ENCODE results near the gene GRIK3.

GRIK3 gene

GRCh38 chr1:37073152-37073853 lies 39.0 kb upstream of the GRIK3 start:
- Histone ChIP-seq H3F3A (ENCODE audit: control insufficient read depth, insufficient read depth) (no peaks in the 10 kb centered on the region), H3K79me2 (ENCODE audit: control insufficient read depth, low read length) (no peaks in the 10 kb centered on the region), H3K36me3 (ENCODE audit: control insufficient read depth, low read length) (no peaks in the 10 kb centered on the region), H3K4me3 (ENCODE audit: low read length) (no peak overlapping the region), H3K9me3 (ENCODE audit: control insufficient read depth, insufficient read depth, low read length) (no peaks in the 10 kb centered on the region), H3K9me2 (replicated peaks; ENCODE audit: control insufficient read depth, low read length) (no peaks in the 10 kb centered on the region), H3K27ac (ENCODE audit: low read depth, low read length) (no peak overlapping the region), H3K4me2 (ENCODE audit: low read length) (no peak overlapping the region), H3K4me1 (ENCODE audit: control insufficient read depth, low read length) (no peaks in the 10 kb centered on the region), H4K20me1 (ENCODE audit: control insufficient read depth, insufficient read depth, low read depth, low read length) (no peaks in the 10 kb centered on the region), H3K27me3 (ENCODE audit: control insufficient read depth, low read length) (peaks cover 8% of the 10 kb centered on the region; the same call in 1 of the 2 replicates)
- TF ChIP-seq EZH2phosphoT487 (IDR thresholded peaks at IDR 0.05; ENCODE audit: borderline replicate concordance, low read length) = no peak
- TF ChIP-seq, protein P1, sequence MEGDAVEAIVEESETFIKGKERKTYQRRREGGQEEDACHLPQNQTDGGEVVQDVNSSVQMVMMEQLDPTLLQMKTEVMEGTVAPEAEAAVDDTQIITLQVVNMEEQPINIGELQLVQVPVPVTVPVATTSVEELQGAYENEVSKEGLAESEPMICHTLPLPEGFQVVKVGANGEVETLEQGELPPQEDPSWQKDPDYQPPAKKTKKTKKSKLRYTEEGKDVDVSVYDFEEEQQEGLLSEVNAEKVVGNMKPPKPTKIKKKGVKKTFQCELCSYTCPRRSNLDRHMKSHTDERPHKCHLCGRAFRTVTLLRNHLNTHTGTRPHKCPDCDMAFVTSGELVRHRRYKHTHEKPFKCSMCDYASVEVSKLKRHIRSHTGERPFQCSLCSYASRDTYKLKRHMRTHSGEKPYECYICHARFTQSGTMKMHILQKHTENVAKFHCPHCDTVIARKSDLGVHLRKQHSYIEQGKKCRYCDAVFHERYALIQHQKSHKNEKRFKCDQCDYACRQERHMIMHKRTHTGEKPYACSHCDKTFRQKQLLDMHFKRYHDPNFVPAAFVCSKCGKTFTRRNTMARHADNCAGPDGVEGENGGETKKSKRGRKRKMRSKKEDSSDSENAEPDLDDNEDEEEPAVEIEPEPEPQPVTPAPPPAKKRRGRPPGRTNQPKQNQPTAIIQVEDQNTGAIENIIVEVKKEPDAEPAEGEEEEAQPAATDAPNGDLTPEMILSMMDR (IDR thresholded peaks at IDR 0.05; ENCODE audit: low read depth, low read length, poor library complexity, severe bottlenecking) = no peak

- no peaks in the 10 kb centered on the region for H4K20me1 ChIP-seq (ENCODE audit: control insufficient read depth, insufficient read depth, low read depth, low read length)
- no peak overlapping the region for H3K4me2 ChIP-seq (ENCODE audit: low read length)
- no peaks in the 10 kb centered on the region for H3K9me2 ChIP-seq (replicated peaks; ENCODE audit: control insufficient read depth, low read length)
- no peaks in the 10 kb centered on the region for H3K79me2 ChIP-seq (ENCODE audit: control insufficient read depth, low read length)
- H3K27ac ChIP-seq (ENCODE audit: low read depth, low read length) = no peak overlapping the region
- H3F3A ChIP-seq (ENCODE audit: control insufficient read depth, insufficient read depth) = no peaks in the 10 kb centered on the region
- H3K36me3 ChIP-seq (ENCODE audit: control insufficient read depth, low read length) = no peaks in the 10 kb centered on the region
- no peaks in the 10 kb centered on the region for H3K4me1 ChIP-seq (ENCODE audit: control insufficient read depth, low read length)
- H3K9me3 ChIP-seq (ENCODE audit: control insufficient read depth, insufficient read depth, low read length) = no peaks in the 10 kb centered on the region
- TF ChIP-seq, protein P1 (IDR thresholded peaks at IDR 0.05; ENCODE audit: low read depth, low read length, poor library complexity, severe bottlenecking) = no peak
- TF ChIP-seq EZH2phosphoT487 (IDR thresholded peaks at IDR 0.05; ENCODE audit: borderline replicate concordance, low read length) = no peak
- H3K4me3 ChIP-seq (ENCODE audit: low read length) = no peak overlapping the region
- H3K27me3 ChIP-seq (ENCODE audit: control insufficient read depth, low read length) = peaks cover 8% of the 10 kb centered on the region; the same call in 1 of the 2 replicates
These were observed 37.5 kb upstream of the GRIK3 start for GRCh38 chr1:37071829-37072228.

DNA sequence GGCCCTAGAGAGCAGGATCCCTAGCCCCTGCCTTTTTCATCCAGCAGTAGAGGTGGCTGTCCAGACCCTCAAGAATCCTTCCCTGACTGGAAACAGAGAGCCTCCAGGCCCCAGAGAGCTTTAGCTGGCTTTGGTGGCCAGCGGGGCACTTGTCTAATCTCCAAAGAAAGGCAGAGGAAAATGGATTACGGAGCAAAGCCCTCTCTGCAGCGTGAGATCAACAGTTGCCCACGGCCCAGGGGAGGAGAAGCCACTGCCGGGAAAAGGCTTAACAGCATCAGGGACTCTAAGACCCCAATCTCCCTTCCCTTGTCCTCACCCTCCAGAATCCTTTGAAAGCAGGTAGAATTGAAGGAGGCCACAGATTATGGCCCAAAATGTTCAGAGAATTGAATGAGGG lies 35.8 kb upstream of the GRIK3 start:
- Histone ChIP-seq H3K4me2 (ENCODE audit: low read length) (no peak overlapping the region), H3K4me1 (ENCODE audit: control insufficient read depth, low read length) (no peaks in the 10 kb centered on the region), H3K79me2 (ENCODE audit: control insufficient read depth, low read length) (no peaks in the 10 kb centered on the region), H3K36me3 (ENCODE audit: control insufficient read depth, low read length) (no peaks in the 10 kb centered on the region), H3K9me3 (ENCODE audit: control insufficient read depth, insufficient read depth, low read length) (no peaks in the 10 kb centered on the region), H3K4me3 (ENCODE audit: low read length) (no peak overlapping the region), H4K20me1 (ENCODE audit: control insufficient read depth, insufficient read depth, low read depth, low read length) (no peaks in the 10 kb centered on the region), H3K9me2 (replicated peaks; ENCODE audit: control insufficient read depth, low read length) (no peaks in the 10 kb centered on the region), H3K27ac (ENCODE audit: low read depth, low read length) (no peak overlapping the region), H3F3A (ENCODE audit: control insufficient read depth, insufficient read depth) (no peaks in the 10 kb centered on the region), H3K27me3 (ENCODE audit: control insufficient read depth, low read length) (peaks cover 8% of the 10 kb centered on the region; the same call in 1 of the 2 replicates)
- TF ChIP-seq EZH2phosphoT487 (IDR thresholded peaks at IDR 0.05; ENCODE audit: borderline replicate concordance, low read length) = no peak
- TF ChIP-seq, protein P1 (IDR thresholded peaks at IDR 0.05; ENCODE audit: low read depth, low read length, poor library complexity, severe bottlenecking) = no peak

Data from DOHH2 (cell line).